Measurements from ENCODE around the gene CEP85L.
A peak's percentile ranks its signal among the peaks of the same experiment; 100 is the strongest.

The CEP85L gene

GRCh38 chr6:118535176-118535844 is 116.1 kb downstream of the CEP85L start:
- no peak for DNase-seq

- DNase-seq, result no peak
Observed at GRCh38 chr6:118530942-118531341, 120.4 kb downstream of the CEP85L start.

GRCh38 chr6:118529756-118530155 is 121.6 kb downstream of the CEP85L start:
- DNase-seq, result no peak

- DNase-seq, result no peak
Observed at GRCh38 chr6:118528129-118528528, 123.3 kb downstream of the CEP85L start.

GRCh38 chr6:118525913-118526780 is 125.2 kb downstream of the CEP85L start:
- DNase-seq, result no peak

GRCh38 chr6:118524686-118525085 is 126.7 kb downstream of the CEP85L start:
- no peak for DNase-seq

- DNase-seq, result no peak
Observed at GRCh38 chr6:118523216-118523615, 128.2 kb downstream of the CEP85L start.

GRCh38 chr6:118522422-118522821 is 129.0 kb downstream of the CEP85L start:
- DNase-seq, result no peak

GRCh38 chr6:118514689-118515088 is 136.7 kb downstream of the CEP85L start:
- no peak for DNase-seq

GRCh38 chr6:118511930-118512715 is 139.3 kb downstream of the CEP85L start:
- DNase-seq, result no peak

GRCh38 chr6:118509009-118509617 is 142.3 kb downstream of the CEP85L start:
- DNase-seq, result peak; percentile 46

GRCh38 chr6:118507636-118508035 is 143.8 kb downstream of the CEP85L start:
- DNase-seq, result no peak

GRCh38 chr6:118506071-118506638 is 145.2 kb downstream of the CEP85L start:
- no peak for DNase-seq

GRCh38 chr6:118505656-118506055 is 145.7 kb downstream of the CEP85L start:
- no peak for DNase-seq

GRCh38 chr6:118504611-118505010 is 146.8 kb downstream of the CEP85L start:
- no peak for DNase-seq

GRCh38 chr6:118502169-118502568 is 149.2 kb downstream of the CEP85L start:
- DNase-seq, result no peak

- no peak for DNase-seq
Observed at GRCh38 chr6:118501765-118502164, 149.6 kb downstream of the CEP85L start.

- no peak for DNase-seq
Observed at GRCh38 chr6:118501099-118501498, 150.3 kb downstream of the CEP85L start.

- DNase-seq, result no peak
Observed at GRCh38 chr6:118500130-118501015, 151.0 kb downstream of the CEP85L start.

- no peak for DNase-seq
Observed at GRCh38 chr6:118495485-118496280, 155.7 kb downstream of the CEP85L start.

- no peak for DNase-seq
Observed at GRCh38 chr6:118494091-118494490, 157.3 kb downstream of the CEP85L start.
